Measurements from ENCODE around the gene FAM227B.
"Not testable (repeated sequence)": the region's sequence is repeated elsewhere in the genome, so short reads cannot be mapped to it uniquely, and the experiment has no call there.

Gene FAM227B

GRCh38 chr15:49436751-49437150 is 183.9 kb downstream of the FAM227B start:
- DNase-seq = peak; percentile 49

GRCh38 chr15:49435174-49435573 is 185.4 kb downstream of the FAM227B start:
- DNase-seq = peak; percentile 39

DNA sequence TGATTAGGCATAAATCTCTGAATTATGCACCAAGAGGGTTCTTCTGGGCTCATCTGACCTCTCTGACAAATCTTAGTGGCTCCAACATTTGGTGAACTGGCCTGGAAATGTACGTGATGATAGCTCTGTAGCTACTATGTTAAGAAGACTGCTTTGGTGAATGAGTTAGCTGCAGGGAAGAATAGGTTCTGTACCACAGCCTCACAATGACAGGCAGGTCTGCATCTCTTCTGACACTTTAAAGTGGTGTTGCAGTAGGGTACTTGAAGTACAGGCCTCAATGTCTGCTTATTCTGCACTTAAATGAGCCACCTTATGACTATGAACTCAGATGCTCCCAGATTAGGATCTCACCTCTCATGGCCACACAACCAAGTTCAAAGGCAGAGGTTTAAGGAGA is 190.6 kb downstream of the FAM227B start:
- DNase-seq = no peak

GRCh38 chr15:49428409-49429095 is 192.1 kb downstream of the FAM227B start:
- no peak for DNase-seq

DNA sequence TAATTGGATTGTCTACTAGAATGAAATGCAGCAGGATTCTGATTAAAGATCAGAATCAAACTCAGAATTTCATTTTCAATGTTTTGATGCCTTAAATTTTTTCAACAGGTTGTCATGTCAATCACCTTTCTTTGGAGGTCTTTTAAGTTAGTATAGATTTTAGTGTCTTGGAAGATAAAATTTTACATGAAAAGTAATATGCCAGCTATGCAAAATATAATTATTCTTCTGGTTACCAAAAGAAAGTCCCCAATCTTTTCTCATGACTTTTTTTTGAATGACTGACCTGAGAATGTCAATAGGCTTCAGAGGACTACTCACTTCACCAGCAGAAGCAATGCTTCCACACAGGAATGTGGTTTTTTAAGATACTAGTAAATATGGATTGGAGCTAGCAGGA is 193.2 kb downstream of the FAM227B start:
- DNase-seq = no peak

DNA sequence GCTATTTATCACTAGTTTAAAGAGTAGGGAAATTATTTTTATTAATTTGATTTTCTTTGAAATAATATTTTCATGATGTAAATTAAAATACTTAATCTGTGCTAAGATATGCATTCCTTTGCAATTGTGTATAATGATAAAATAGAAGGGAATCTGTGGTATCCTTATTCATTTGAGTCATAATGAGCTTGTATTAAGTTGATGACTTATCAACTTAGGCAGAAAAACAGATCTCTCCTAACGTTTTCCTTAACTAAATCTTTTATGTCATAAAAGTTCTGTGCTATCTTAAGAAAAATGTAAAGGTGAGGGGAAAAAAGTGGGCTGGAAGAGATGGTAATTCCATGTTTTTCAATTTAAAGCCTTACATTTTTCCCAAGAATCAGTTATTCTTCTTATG is 195.7 kb downstream of the FAM227B start:
- DNase-seq = peak; percentile 23

DNA sequence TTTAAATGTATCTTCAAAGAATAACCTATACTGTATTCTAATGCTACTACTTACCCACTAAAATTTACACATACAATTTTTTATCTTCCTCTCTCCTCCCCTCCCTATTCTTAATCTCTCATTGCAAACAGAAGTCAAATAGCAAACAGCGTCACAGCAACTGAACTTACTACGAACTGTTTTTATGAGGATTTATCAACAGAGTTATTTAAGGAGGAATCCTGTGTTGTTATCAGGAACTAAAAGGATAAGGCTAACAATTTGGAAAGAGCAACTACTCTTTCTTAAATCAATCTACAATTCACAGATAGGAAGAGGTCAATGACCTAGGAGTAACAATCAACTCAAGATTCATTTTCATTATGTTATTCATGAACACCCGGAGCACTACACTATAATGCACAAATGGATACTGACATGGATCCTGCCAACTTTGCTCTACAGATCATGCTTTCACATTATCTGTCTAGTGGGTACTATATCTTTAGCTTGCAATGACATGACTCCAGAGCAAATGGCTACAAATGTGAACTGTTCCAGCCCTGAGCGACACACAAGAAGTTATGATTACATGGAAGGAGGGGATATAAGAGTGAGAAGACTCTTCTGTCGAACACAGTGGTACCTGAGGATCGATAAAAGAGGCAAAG is 196.6 kb downstream of the FAM227B start:
- no peak for DNase-seq

- peak; percentile 14 for DNase-seq
Measured at GRCh38 chr15:49423021-49423420, 197.6 kb downstream of the FAM227B start, which contains the start of gene FGF7. FGF7 (plus strand) TSS chr15:49423242; CDS start chr15:49424298, 1,056 bp downstream.

- DNase-seq = peak; percentile 69
Measured at GRCh38 chr15:49421991-49422390, 198.6 kb downstream of the FAM227B start.

GRCh38 chr15:49418811-49419210 is 201.8 kb downstream of the FAM227B start:
- DNase-seq = no peak

DNA sequence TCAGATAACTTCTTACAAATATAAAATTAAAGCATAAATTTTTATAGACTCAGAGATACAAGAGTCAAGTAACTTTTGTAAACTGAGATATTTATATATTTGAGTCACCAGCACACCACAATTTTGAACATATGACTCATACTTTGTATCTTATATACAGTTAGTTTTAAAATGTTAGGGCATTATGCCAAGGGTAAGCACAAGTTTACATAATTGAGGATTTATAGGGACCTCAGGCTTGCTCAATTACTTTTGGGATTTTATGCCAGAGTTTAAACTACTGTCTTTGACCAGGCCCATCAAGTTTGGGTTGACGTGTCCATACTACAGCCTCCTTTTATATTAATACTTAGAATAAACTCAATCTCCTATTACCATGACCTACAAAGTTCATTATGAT is 205.0 kb downstream of the FAM227B start:
- peak; percentile 85 for DNase-seq

DNA sequence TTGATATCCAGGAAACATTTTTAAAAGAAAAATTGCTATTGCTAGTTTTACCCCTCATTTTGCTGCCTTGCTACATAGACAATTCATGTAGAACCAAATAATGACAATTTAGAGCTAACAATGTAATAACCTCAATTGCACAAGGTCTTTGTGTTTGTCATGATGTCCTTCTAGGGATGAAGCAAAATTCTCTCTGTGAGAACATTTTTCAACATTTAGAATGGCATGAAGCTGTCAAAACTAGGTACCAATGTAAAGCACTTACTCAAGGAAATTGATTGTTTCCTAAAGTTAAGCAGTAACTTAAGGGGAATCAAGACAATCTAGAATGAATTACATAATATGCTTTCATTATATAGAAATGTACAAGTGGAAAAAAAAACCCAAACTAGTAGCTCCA is 205.5 kb downstream of the FAM227B start:
- DNase-seq = peak; percentile 2

- DNase-seq = no peak
Measured at GRCh38 chr15:49412797-49413196, 207.8 kb downstream of the FAM227B start.

DNA sequence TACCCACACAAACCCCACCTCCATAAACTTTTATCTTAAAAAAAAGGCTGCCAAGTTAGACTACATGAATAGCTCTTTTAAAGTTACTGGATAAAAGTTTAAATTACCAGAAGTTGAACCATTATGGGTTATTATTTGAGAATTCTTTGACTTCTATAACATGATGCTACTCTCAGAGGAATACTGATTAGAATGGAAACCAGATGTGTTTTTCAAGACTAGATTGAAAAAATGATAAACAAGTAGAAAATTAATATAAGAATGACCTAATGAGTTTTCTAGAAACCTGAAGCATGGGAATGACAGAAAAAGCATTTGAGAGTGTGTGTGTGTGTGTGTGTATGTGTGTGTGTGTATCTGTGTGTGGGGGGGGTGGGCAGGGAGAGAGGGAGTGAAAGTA is 210.0 kb downstream of the FAM227B start:
- DNase-seq = no peak

DNA sequence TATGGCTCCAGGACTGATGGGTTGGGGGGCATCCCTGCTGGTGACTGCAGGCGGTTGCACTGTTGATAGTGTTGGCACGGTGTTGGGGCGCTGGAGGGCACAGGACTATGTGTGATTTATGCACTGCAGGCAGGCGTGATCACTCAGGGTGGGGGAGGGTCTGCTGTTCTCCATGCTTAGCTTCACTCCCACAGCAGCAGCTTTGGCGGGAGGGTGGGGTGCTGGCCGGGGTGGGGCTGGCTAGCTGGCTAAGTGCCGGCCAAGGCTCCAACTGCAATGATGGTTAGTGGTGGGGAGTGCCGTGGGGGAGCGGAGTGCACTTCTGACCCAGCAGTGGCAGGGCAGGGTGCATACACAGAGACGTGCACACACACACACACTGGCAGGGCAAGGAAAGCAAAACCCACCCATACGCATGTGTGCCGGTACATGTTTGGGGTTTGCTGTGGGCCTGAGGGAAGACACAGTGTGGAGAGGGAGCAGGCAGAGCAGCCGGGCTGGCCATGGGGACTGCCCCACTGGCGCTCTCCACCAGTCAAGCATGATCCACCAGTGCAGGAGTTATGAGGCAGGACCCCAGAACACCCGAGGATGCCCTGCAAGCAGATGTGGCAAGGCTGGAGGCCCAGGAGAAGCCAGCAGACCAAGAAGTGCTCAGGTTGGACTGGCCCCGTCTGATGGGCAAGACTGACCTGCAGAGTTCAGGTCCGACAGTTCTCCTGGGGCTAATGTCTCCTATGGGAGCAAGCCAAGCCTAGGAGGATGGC is 214.1 kb downstream of the FAM227B start:
- DNase-seq = no peak

DNA sequence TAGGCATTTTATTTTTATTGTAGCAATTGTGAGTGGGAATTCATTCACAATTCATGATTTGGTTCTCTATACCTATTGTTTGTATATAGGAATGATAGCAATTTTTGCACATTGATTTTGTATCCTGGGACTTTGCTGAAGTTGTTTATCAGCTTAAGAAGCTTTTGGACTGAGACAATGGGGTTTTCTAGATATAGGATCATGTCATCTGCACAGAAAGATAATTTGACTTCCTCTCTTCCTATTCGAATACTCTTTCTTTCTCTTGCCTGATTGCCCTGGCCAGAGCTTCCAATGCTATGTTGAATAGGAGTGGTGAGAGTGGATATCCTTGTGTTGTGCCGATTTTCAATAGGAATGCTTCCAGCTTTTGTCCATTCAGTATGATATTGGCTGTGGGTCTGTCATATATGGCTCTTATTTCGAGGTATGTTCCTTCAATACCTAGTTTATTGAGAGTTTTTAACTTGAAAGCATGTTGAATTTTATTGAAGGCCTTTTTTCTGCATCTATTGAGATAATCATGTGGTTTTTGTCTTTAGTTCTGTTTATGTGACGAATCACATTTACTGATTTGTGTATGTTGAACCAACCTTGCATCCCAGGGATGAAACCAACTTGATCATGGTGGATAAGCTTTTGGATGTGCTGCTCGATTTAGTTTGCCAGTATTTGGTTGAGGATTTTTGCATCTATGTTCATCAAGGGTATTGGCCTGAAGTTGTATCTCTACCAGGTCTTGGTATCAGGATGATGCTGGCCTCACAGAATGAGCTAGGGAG is 217.9 kb downstream of the FAM227B start:
- not testable (repeated sequence) for DNase-seq

GRCh38 chr15:49387471-49387870 is 233.1 kb downstream of the FAM227B start:
- DNase-seq = no peak

GRCh38 chr15:49383266-49383665 is 237.4 kb downstream of the FAM227B start:
- peak; percentile 33 for DNase-seq

DNA sequence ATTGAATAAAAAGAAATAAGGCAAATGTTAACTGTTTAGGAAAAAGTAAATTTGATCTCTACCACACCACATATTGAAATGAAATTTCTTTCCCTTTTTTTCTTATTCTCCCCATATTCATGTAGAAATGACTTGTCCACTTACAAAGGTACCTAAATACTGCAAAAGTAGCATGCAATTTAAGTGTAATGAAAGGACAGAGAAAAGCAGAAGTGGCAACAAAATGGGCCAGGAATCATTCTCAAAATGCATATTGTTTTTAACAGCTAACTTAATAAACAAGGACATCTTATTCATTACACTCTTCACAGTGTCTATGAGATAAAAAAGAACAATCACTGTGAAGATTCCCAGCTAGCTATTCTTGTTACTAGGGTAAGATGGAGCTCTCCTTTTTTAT is 238.2 kb downstream of the FAM227B start:
- no peak for DNase-seq

DNA sequence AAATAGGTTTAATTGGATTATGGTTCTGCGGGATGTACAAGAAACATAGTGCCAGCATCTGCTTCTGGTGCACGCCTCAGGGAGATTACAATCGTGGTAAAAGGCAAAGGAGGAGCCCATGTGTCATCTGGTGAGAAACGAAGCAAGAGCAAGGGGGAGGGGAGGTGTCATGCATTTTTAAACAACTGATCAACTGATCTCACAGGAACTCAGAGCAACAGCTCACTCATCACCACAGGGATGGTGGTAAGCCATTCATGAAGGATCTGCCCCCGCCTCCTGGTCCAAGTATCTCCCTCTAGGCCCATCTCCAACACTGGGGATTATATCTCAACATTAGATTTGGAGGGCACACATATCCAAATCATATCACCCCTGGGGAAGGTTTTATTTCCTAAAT is 239.7 kb downstream of the FAM227B start:
- DNase-seq = no peak

GRCh38 chr15:49379996-49380395 is 240.6 kb downstream of the FAM227B start:
- no peak for DNase-seq

GRCh38 chr15:49372366-49372765 is 248.3 kb downstream of the FAM227B start:
- no peak for DNase-seq

DNA sequence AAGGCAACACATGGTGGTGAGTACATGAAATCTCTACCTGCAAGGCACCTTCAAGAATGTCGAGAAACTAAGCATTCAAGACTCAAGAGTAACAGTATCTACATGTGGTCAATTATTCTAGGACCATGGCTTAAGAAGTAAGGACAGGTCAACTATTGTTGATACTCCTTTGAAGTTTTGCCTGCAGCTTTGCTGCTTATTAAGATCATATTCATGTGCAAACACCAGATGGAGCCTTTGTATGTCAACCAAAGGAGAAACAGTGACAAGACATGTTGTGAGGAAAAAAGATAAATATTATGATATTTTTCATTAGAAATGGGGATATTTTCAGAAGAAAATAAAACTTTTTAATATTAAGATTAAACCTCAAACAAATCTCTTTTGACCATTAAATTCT is 249.8 kb downstream of the FAM227B start:
- DNase-seq = peak; percentile 8
